Aorta (tissue), 5 donors: ENCODE results near the gene IFT27. TPM values are rescaled to one million over a fixed set of nuclear protein-coding genes. Genes with fewer than 3 reads are reported as not detected.

ENCODE experiments used
- ATAC-seq: fragments of 200-7000 bp; cut with Tn5 transposase; one replicate; pipeline ENCODE4 v1.9.1; 2022; ENCODE audit warnings: moderate library complexity; ENCODE audit not compliant: low FRiP score
- DNase-seq, 2 donors: peaks; one replicate each; pipeline ENCODE4 v3.0.0-alpha.2; 2020
- H3K27ac ChIP-seq, 2 donors: one replicate each; pipeline ENCODE4 v1.5.1; 2013; ENCODE audit warnings: low read length in 2 of 2, mild to moderate bottlenecking in 2 of 2, moderate library complexity in 2 of 2, control low read depth in 1 of 2, inconsistent platforms in 1 of 2, low read depth in 1 of 2
- H3K27me3 ChIP-seq, 2 donors: one replicate each; pipeline ENCODE4 v1.6.1; 2013; ENCODE audit warnings: control low read depth in 1 of 2, low read length in 1 of 2, mild to moderate bottlenecking in 1 of 2, moderate library complexity in 1 of 2; ENCODE audit not compliant: insufficient read depth in 2 of 2, control insufficient read depth in 1 of 2
- H3K36me3 ChIP-seq, 2 donors: one replicate each; pipeline ENCODE4 v1.6.1; 2013; ENCODE audit warnings: control low read depth in 1 of 2, low read length in 1 of 2, mild to moderate bottlenecking in 1 of 2; ENCODE audit not compliant: insufficient read depth in 2 of 2, control insufficient read depth in 1 of 2
- H3K4me1 ChIP-seq, 2 donors: one replicate each; pipeline ENCODE4 v1.6.1; 2013; ENCODE audit warnings: low read length in 2 of 2, control low read depth in 1 of 2, mild to moderate bottlenecking in 1 of 2, moderate library complexity in 1 of 2; ENCODE audit not compliant: insufficient read depth in 2 of 2, control insufficient read depth in 1 of 2
- H3K4me3 ChIP-seq, 2 donors: one replicate each; pipeline ENCODE4 v1.5.1; 2013; ENCODE audit warnings: low read length in 2 of 2, control low read depth in 1 of 2, mild to moderate bottlenecking in 1 of 2
- H3K9me3 ChIP-seq: one replicate; pipeline ENCODE4 v1.6.1; 2013; ENCODE audit warnings: mild to moderate bottlenecking, low read length; ENCODE audit not compliant: control insufficient read depth
- WGBS, 2 donors: extraction: QIAGEN DNeasy Blood & Tissue Kit; methylation state at CpG; one replicate each; pipeline ENCODE4 v1.1.7; 2013; 5-methylcytosine and 5-hydroxymethylcytosine counted together
- intact Hi-C, 2 donors: fragments of 100-400 bp; cut with DNase I; formaldehyde crosslinking; loops; one replicate each; pipeline versions ENCODE4 v1.14.2 to v1.15.0; 2022
- polyA plus RNA-seq, 2 donors: library from polyadenylated mRNA; stranded (reverse); fragments of 200-250 nt; gene quantifications; one replicate each; pipeline ENCODE4 v1.2.3, GENCODE V29; 2013
- total RNA-seq, 2 donors: library from RNA; stranded (reverse); fragmentation: NEBNext Ultra II Directional; extraction: Animal tissue kit (Norgen Biotek cat#: 25700); gene quantifications; one replicate each; pipeline ENCODE4 v1.2.1, GENCODE V29; 2021
- donor health status: healthy with polysubstance abuse.
- donor health status: Bipolar disorder and iron deficiency.
- donor health status: DM: no; HTN: no; CAD: no.
- donor health status: DM: no; HTN: no; CAD: no.
- donor health status: DM: yes; HTN: yes; CAD: no.

IFT27 gene
- total and polyA plus RNA-seq, 4 donors, result 9.5 to 27.4 (median 19.7) TPM

- Histone ChIP-seq H3K36me3 (no peaks in the 10 kb centered on the region), H3K4me1 (no peaks in the 10 kb centered on the region), H3K4me3 (no peak overlapping the region), H3K27ac (no peak overlapping the region), H3K9me3 (no peaks in the 10 kb centered on the region), H3K27me3 (no peaks in the 10 kb centered on the region)
- WGBS, 2 donors, result 85 to 87% methylated on average over 8 of the region's 8 CpGs
- intact Hi-C loops, result no loop called here
- no peak for DNase-seq
- no peak for ATAC-seq
Observed at GRCh38 chr22:36763576-36763975, 12.3 kb downstream of the IFT27 start.

- DNase-seq (no peak), ATAC-seq (no peak)
- Histone ChIP-seq H3K27ac (no peak overlapping the region), H3K9me3 (no peaks in the 10 kb centered on the region), H3K4me3 (no peak overlapping the region), H3K36me3 (no peaks in the 10 kb centered on the region), H3K4me1 (no peaks in the 10 kb centered on the region), H3K27me3 (no peaks in the 10 kb centered on the region)
- intact Hi-C loops, result no loop called here
- 38% methylated on average over 17 of the region's 17 CpGs for WGBS, 2 donors
Observed at GRCh38 chr22:36762687-36763260, 13.1 kb downstream of the IFT27 start.

GRCh38 chr22:36761553-36762240, 14.2 kb downstream of the IFT27 start:
- ATAC-seq, result no peak
- peak in 1 of 2 donors; percentile 20 for DNase-seq
- no peaks in the 10 kb centered on the region for H3K36me3 ChIP-seq

GRCh38 chr22:36760786-36761185, 15.1 kb downstream of the IFT27 start:
- whole genome bisulfite sequencing, 2 donors, result 89% methylated on average over 11 of the region's 11 CpGs
- DNase-seq, result no peak
- H3K36me3 ChIP-seq, result no peaks in the 10 kb centered on the region
- no peak overlapping the region for H3K27ac ChIP-seq
- no peak for ATAC-seq
- no peaks in the 10 kb centered on the region for H3K27me3 ChIP-seq
- H3K4me3 ChIP-seq, result no peak overlapping the region
- H3K9me3 ChIP-seq, result no peaks in the 10 kb centered on the region
- H3K4me1 ChIP-seq, result no peaks in the 10 kb centered on the region
- intact Hi-C loops, result no loop called here

More at GRCh38 chr22:36761553-36762240, 14.2 kb downstream of the IFT27 start:
- H3K27me3 ChIP-seq, result no peaks in the 10 kb centered on the region
- no peak overlapping the region for H3K4me3 ChIP-seq
- H3K4me1 ChIP-seq, result no peaks in the 10 kb centered on the region
- no peak overlapping the region for H3K27ac ChIP-seq
- no peaks in the 10 kb centered on the region for H3K9me3 ChIP-seq
- 93 to 94% methylated on average over 10 of the region's 10 CpGs for WGBS, 2 donors
- intact Hi-C loops, result no loop called here

- Histone ChIP-seq H3K9me3 (no peaks in the 10 kb centered on the region), H3K27me3 (no peaks in the 10 kb centered on the region), H3K4me3 (no peak overlapping the region), H3K4me1 (no peaks in the 10 kb centered on the region), H3K36me3 (no peaks in the 10 kb centered on the region), H3K27ac (no peak overlapping the region)
- intact Hi-C loops, result no loop called here
- 85% methylated on average over 19 of the region's 19 CpGs for whole genome bisulfite sequencing, 2 donors
- DNase-seq (peak in 1 of 2 donors; percentile 17), ATAC-seq (no peak)
Observed at GRCh38 chr22:36759481-36760159, 16.3 kb downstream of the IFT27 start.

- no peak overlapping the region for H3K4me3 ChIP-seq
- H3K36me3 ChIP-seq, result no peaks in the 10 kb centered on the region
- DNase-seq (peak in 1 of 2 donors; percentile 34), ATAC-seq (no peak)
- intact Hi-C loops, result no loop called here
- no peaks in the 10 kb centered on the region for H3K27me3 ChIP-seq
- no peaks in the 10 kb centered on the region for H3K9me3 ChIP-seq
- H3K27ac ChIP-seq, result no peak overlapping the region
- 84 to 88% methylated on average over 15 of the region's 15 CpGs for WGBS, 2 donors
- no peaks in the 10 kb centered on the region for H3K4me1 ChIP-seq
Observed at GRCh38 chr22:36758792-36759271, 17.1 kb downstream of the IFT27 start.

- 64 to 69% methylated on average over 19 of the region's 19 CpGs for WGBS, 2 donors
- H3K9me3 ChIP-seq, result no peaks in the 10 kb centered on the region
- peak; percentile 88 to 89 for DNase-seq
Observed at GRCh38 chr22:36757668-36758211, 18.2 kb downstream of the IFT27 start.

GRCh38 chr22:36756746-36757655, 18.9 kb downstream of the IFT27 start:
- Histone ChIP-seq H3K9me3 (no peaks in the 10 kb centered on the region), H3K4me3 (no peak overlapping the region), H3K4me1 (no peaks in the 10 kb centered on the region), H3K36me3 (no peaks in the 10 kb centered on the region), H3K27ac (no peak overlapping the region), H3K27me3 (no peaks in the 10 kb centered on the region)
- 64 to 65% methylated on average over 28 of the region's 28 CpGs for WGBS, 2 donors
- peak in 1 of 2 donors; percentile 39 for DNase-seq
- no peak for ATAC-seq
- intact Hi-C loops, result no loop called here

More at GRCh38 chr22:36757668-36758211, 18.2 kb downstream of the IFT27 start:
- Histone ChIP-seq H3K27ac (no peak overlapping the region), H3K36me3 (no peaks in the 10 kb centered on the region), H3K4me3 (no peak overlapping the region), H3K27me3 (no peaks in the 10 kb centered on the region), H3K4me1 (no peaks in the 10 kb centered on the region)
- ATAC-seq, result peak; percentile 55
- intact Hi-C loops, result no loop called here
